Transverse colon (tissue), 4 donors: ENCODE measurements around the gene COL19A1. TPM values are rescaled to one million over a fixed set of nuclear protein-coding genes. Genes with fewer than 3 reads are reported as not detected.

Source experiments
- DNase-seq: peaks from one replicate; pipeline ENCODE4 v3.0.0-alpha.2; 2019
- H3K27ac ChIP-seq, 4 donors: fragments of 200-600 bp; sonication (generic); 2 replicates each; pipeline ENCODE4 v1.5.1; 2016 to 2018; ENCODE audit warnings: inconsistent platforms in 4 of 4
- H3K27me3 ChIP-seq: fragments of 200-600 bp; sonication (generic); 2 replicates; pipeline ENCODE4 v1.5.1; 2017; ENCODE audit warnings: inconsistent platforms
- H3K36me3 ChIP-seq, 4 donors: fragments of 200-600 bp; sonication (generic); 2 replicates each; pipeline ENCODE4 v1.5.1; 2017 to 2019; ENCODE audit warnings: inconsistent platforms in 4 of 4
- H3K4me1 ChIP-seq, 4 donors: fragments of 200-600 bp; sonication (generic); 2 replicates each; pipeline ENCODE4 v1.5.1; 2017 to 2020; ENCODE audit warnings: inconsistent platforms in 4 of 4
- H3K4me3 ChIP-seq, 4 donors: fragments of 200-600 bp; sonication (generic); 1 replicate in 1 of 4; 2 replicates in 3 of 4; pipeline versions ENCODE4 v1.5.1 to v1.6.1; 2017 to 2019; ENCODE audit warnings: inconsistent platforms in 4 of 4
- H3K9me3 ChIP-seq, 2 donors: fragments of 200-600 bp; sonication (generic); 2 replicates each; pipeline ENCODE4 v1.5.1; 2017 to 2019; ENCODE audit warnings: inconsistent platforms in 2 of 2
- CTCF ChIP-seq, 5 experiments: fragments of 200-600 bp in 3 of 5; fragments of 450-650 bp in 2 of 5; sonication (generic) in 3 of 5; IDR thresholded peaks; 1 replicate in 2 of 5; 2 replicates in 3 of 5; pipeline ENCODE4 v1.5.1; 2016 to 2017; ENCODE audit warnings: antibody characterized with exemption in 5 of 5, inconsistent platforms in 3 of 5, mild to moderate bottlenecking in 2 of 5, moderate library complexity in 1 of 5
- EP300 ChIP-seq: sonication (generic); formaldehyde crosslinking; IDR thresholded peaks from one replicate; pipeline ENCODE4 v1.6.1; 2017; ENCODE audit warnings: antibody characterized with exemption, low read depth
- POLR2A ChIP-seq: fragments of 450-650 bp; IDR thresholded peaks from one replicate; pipeline ENCODE4 v1.6.1; 2016; ENCODE audit warnings: antibody characterized with exemption, mild to moderate bottlenecking, moderate library complexity
- POLR2AphosphoS5 ChIP-seq, 3 donors: sonication (generic); formaldehyde crosslinking; IDR thresholded peaks; one replicate each; pipeline ENCODE4 v1.6.1; 2016; ENCODE audit warnings: antibody characterized with exemption in 3 of 3
- WGBS, 2 donors: methylation state at CpG; one replicate each; pipeline ENCODE4 v1.1.5; 2018; ENCODE audit warnings: low coverage in 1 of 2; 5-methylcytosine and 5-hydroxymethylcytosine counted together
- in situ Hi-C, 4 donors: fragments of 200-750 bp; cut with MboI; loops; one replicate each; pipeline versions ENCODE4 v1.15.0 to v1.15.1; 2017; ENCODE audit warnings: low sequenced_read_pairs in 3 of 4, low pct_ligation_motif_present in 1 of 4, low pct_unique_long_range_greater_than_20kb in 1 of 4
- intact Hi-C: fragments of 100-400 bp; cut with DNase I; formaldehyde crosslinking; loops from one replicate; pipeline ENCODE4 v1.15.1; 2023; ENCODE audit warnings: low total_unique reads
- total RNA-seq, 4 donors: library from RNA; depleted of rRNA; stranded (reverse); fragments of >200 nt; gene quantifications; one replicate each; pipeline ENCODE4 v1.1.0, GENCODE V29; 2016

COL19A1 gene
- total RNA-seq, 4 donors from 2014 or later, result 0.27 to 3.3 (median 0.37) TPM; not detected in 1

- H3K27ac ChIP-seq, result peak overlapping the region; percentile 31 to 85 (median 71)
- peak; percentile 52 for DNase-seq
- in situ Hi-C loops (no loop called here), intact Hi-C loops (no loop called here)
- H3K4me1 ChIP-seq, result peaks cover 0 to 21% (median 9%) of the 10 kb centered on the region in 4 donors
- H3K4me3 ChIP-seq, result peak overlapping the region in 2 of 4 donors; percentile 9 to 26
- peak in 1 of 3 donors; percentile 55 for TF ChIP-seq POLR2AphosphoS5 (IDR thresholded peaks at IDR 0.05)
- TF ChIP-seq EP300, result no peak
- peak; percentile 45 for TF ChIP-seq POLR2A
- TF ChIP-seq CTCF (IDR thresholded peaks at IDR 0.05), result peak in 2 of 5 experiments; percentile 31 to 58
- H3K9me3 ChIP-seq, result no peaks in the 10 kb centered on the region
- WGBS, 2 donors, result 33 to 52% methylated on average over 2 to 7 of the region's 7 CpGs
- no peaks in the 10 kb centered on the region for H3K36me3 ChIP-seq
- H3K27me3 ChIP-seq, result no peaks in the 10 kb centered on the region
Measured at GRCh38 chr6:70241991-70242420, 375.6 kb downstream of the COL19A1 start.

DNA sequence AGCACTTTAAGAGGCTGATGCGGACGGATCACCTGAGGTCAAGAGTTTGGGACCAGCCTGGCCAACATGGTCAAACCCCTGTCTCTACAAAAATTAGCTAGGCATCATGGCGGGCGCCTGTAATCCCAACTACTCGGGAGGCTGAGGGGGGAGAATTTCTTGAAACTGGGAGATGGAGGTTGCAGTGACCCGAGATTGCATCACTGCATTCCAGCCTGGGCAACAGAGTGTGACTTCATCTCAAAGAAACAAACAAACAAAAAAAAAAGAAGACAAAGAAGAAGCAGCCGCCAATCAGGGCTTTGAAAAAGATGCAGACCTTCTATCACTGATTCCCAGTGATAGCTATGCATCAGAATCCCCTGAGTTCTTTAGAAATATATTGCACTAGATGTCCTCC, 379.8 kb downstream of the COL19A1 start:
- 83 to 96% methylated on average over 1 to 7 of the region's 7 CpGs for whole genome bisulfite sequencing, 2 donors
- H3K4me1 ChIP-seq, result peaks cover 0 to 8% (median 2%) of the 10 kb centered on the region in 4 donors
- DNase-seq, result no peak
- no peaks in the 10 kb centered on the region for H3K36me3 ChIP-seq
- H3K27ac ChIP-seq, result no peak overlapping the region
- no peaks in the 10 kb centered on the region for H3K27me3 ChIP-seq
- H3K4me3 ChIP-seq, result no peak overlapping the region
- in situ Hi-C loops, result no loop called here
- TF ChIP-seq CTCF (IDR thresholded peaks at IDR 0.05), result no peak
- TF ChIP-seq POLR2A, result no peak
- TF ChIP-seq POLR2AphosphoS5 (IDR thresholded peaks at IDR 0.05), result no peak
- H3K9me3 ChIP-seq, result no peaks in the 10 kb centered on the region
- intact Hi-C loops, result no loop called here

GRCh38 chr6:70252604-70253003, 386.2 kb downstream of the COL19A1 start:
- Histone ChIP-seq H3K27me3 (no peaks in the 10 kb centered on the region), H3K4me1 (no peaks in the 10 kb centered on the region), H3K4me3 (no peak overlapping the region), H3K9me3 (no peaks in the 10 kb centered on the region), H3K36me3 (no peaks in the 10 kb centered on the region), H3K27ac (no peak overlapping the region)
- TF ChIP-seq POLR2A (no peak), EP300 (no peak), CTCF (IDR thresholded peaks at IDR 0.05) (no peak), POLR2AphosphoS5 (IDR thresholded peaks at IDR 0.05) (no peak)
- in situ Hi-C loops, result no loop called here
- DNase-seq, result no peak
- intact Hi-C loops, result no loop called here
- 75 to 88% methylated on average over 2 of the region's 2 CpGs for WGBS, 2 donors

DNA sequence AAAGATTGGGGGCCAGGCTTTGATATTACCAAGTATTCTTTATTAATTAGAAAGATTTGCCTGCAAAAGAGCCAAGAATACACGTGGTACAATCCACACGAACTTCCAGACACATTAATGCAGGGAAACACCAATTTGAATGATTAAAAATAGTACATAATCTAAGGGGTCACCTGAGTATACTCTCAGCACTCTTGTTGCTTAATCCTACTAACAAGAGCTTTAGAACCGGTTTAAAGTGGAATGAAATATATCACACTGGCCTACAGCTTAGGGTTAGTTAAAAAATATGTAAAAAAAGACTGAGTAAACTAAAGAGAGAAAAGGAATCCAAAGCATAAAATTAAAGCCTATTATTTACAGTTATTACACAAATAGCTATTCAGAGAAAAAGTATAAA, 387.6 kb downstream of the COL19A1 start:
- 71 to 74% methylated on average over 3 of the region's 3 CpGs for WGBS, 2 donors
- Histone ChIP-seq H3K9me3 (no peaks in the 10 kb centered on the region), H3K27me3 (no peaks in the 10 kb centered on the region), H3K4me3 (no peak overlapping the region), H3K36me3 (no peaks in the 10 kb centered on the region), H3K4me1 (no peaks in the 10 kb centered on the region), H3K27ac (no peak overlapping the region)
- DNase-seq, result no peak
- TF ChIP-seq CTCF (IDR thresholded peaks at IDR 0.05) (no peak), EP300 (no peak), POLR2A (no peak), POLR2AphosphoS5 (IDR thresholded peaks at IDR 0.05) (no peak)
- intact Hi-C loops (no loop called here), in situ Hi-C loops (no loop called here)
